H9 (cell line): Measurements from ENCODE around the gene PCCA. TPM values are rescaled to one million over a fixed set of nuclear protein-coding genes. Genes with fewer than 3 reads are reported as not detected.

ENCODE experiments used
- DNase-seq: peaks from one replicate; pipeline ENCODE4 v3.0.0-alpha.2; 2017
- H2AFZ ChIP-seq: one replicate; pipeline ENCODE4 v1.6.1; 2013; ENCODE audit warnings: mild to moderate bottlenecking, low read length, control low read depth, moderate library complexity
- H2AK5ac ChIP-seq: 2 replicates; pipeline ENCODE4 v1.6.1; 2013; ENCODE audit warnings: low read length, control low read depth, mixed read lengths; ENCODE audit not compliant: insufficient read length
- H2BK120ac ChIP-seq: one replicate; pipeline ENCODE4 v1.6.1; 2013; ENCODE audit warnings: low read depth, mild to moderate bottlenecking, low read length, control low read depth, inconsistent platforms; ENCODE audit not compliant: poor library complexity, severe bottlenecking
- H2BK12ac ChIP-seq: 2 replicates; pipeline ENCODE4 v1.6.1; 2013; ENCODE audit warnings: low read length, control low read depth, mixed read lengths, low read depth; ENCODE audit not compliant: insufficient read length
- H2BK15ac ChIP-seq: 2 replicates; pipeline ENCODE4 v1.6.1; 2013; ENCODE audit warnings: low read depth, low read length, control low read depth
- H2BK20ac ChIP-seq: one replicate; pipeline ENCODE4 v1.6.1; 2013; ENCODE audit warnings: low read depth, mild to moderate bottlenecking, low read length, control low read depth, inconsistent platforms; ENCODE audit not compliant: poor library complexity, severe bottlenecking
- H2BK5ac ChIP-seq: 2 replicates; pipeline ENCODE4 v1.6.1; 2013; ENCODE audit warnings: low read length, control low read depth, mixed read lengths; ENCODE audit not compliant: insufficient read length
- H3K14ac ChIP-seq: 2 replicates; pipeline ENCODE4 v1.6.1; 2013; ENCODE audit warnings: low read length, control low read depth; ENCODE audit not compliant: insufficient read depth
- H3K18ac ChIP-seq: 2 replicates; pipeline ENCODE4 v1.6.1; 2013; ENCODE audit warnings: low read depth, mild to moderate bottlenecking, mixed read lengths, low read length, control low read depth; ENCODE audit not compliant: insufficient read length
- H3K23ac ChIP-seq: 2 replicates; pipeline ENCODE4 v1.6.1; 2013; ENCODE audit warnings: low read length, control low read depth, mixed read lengths, low read depth; ENCODE audit not compliant: insufficient read length
- H3K23me2 ChIP-seq: 2 replicates; pipeline ENCODE4 v1.6.1; 2013; ENCODE audit warnings: low read depth, mild to moderate bottlenecking, mixed read lengths, low read length, control low read depth; ENCODE audit not compliant: insufficient read length, poor library complexity, severe bottlenecking
- H3K27ac ChIP-seq: 2 replicates; pipeline ENCODE4 v1.5.1; 2013; ENCODE audit warnings: low read length, control low read depth, mixed read lengths, low read depth; ENCODE audit not compliant: insufficient read length
- H3K27me3 ChIP-seq: 2 replicates; pipeline ENCODE4 v1.6.1; 2013; ENCODE audit warnings: low read length, control low read depth, inconsistent platforms; ENCODE audit not compliant: insufficient read depth
- H3K4ac ChIP-seq: 2 replicates; pipeline ENCODE4 v1.6.1; 2013; ENCODE audit warnings: low read depth, mild to moderate bottlenecking, control low read depth, inconsistent platforms, low read length, moderate library complexity
- H3K4me1 ChIP-seq: 2 replicates; pipeline ENCODE4 v1.6.1; 2013; ENCODE audit warnings: low read length, control low read depth, inconsistent platforms; ENCODE audit not compliant: insufficient read depth
- H3K4me2 ChIP-seq: 2 replicates; pipeline ENCODE4 v1.6.1; 2013; ENCODE audit warnings: low read length, control low read depth, mixed read lengths; ENCODE audit not compliant: insufficient read length, insufficient read depth
- H3K56ac ChIP-seq: 2 replicates; pipeline ENCODE4 v1.6.1; 2013; ENCODE audit warnings: low read depth, mild to moderate bottlenecking, mixed read lengths, low read length, control low read depth; ENCODE audit not compliant: insufficient read length
- H3K79me1 ChIP-seq: 2 replicates; pipeline ENCODE4 v1.6.1; 2013; ENCODE audit warnings: low read depth, mild to moderate bottlenecking, moderate library complexity, low read length, control low read depth, inconsistent platforms; ENCODE audit not compliant: insufficient read depth, poor library complexity, severe bottlenecking
- H3K79me2 ChIP-seq: 2 replicates; pipeline ENCODE4 v1.6.1; 2013; ENCODE audit warnings: low read length, control low read depth, inconsistent platforms; ENCODE audit not compliant: insufficient read depth
- H3K9ac ChIP-seq: 2 replicates; pipeline ENCODE4 v1.6.1; 2013; ENCODE audit warnings: low read length, control low read depth, mixed read lengths; ENCODE audit not compliant: insufficient read length; ENCODE audit errors: extremely low read depth
- H3K9me3 ChIP-seq: one replicate; pipeline ENCODE4 v1.6.1; 2013; ENCODE audit warnings: low read depth, low read length, inconsistent platforms; ENCODE audit not compliant: control insufficient read depth
- H3T11ph ChIP-seq: one replicate; pipeline ENCODE4 v1.6.1; 2013; ENCODE audit warnings: mild to moderate bottlenecking, low read length, control low read depth, inconsistent platforms
- H4K20me1 ChIP-seq: one replicate; pipeline ENCODE4 v1.6.1; 2013; ENCODE audit not compliant: control insufficient read depth, insufficient read length, insufficient read depth
- H4K5ac ChIP-seq: 2 replicates; pipeline ENCODE4 v1.6.1; 2013; ENCODE audit warnings: low read depth, mild to moderate bottlenecking, mixed read lengths, low read length, control low read depth; ENCODE audit not compliant: insufficient read length
- H4K8ac ChIP-seq: replicated peaks from 2 replicates; pipeline ENCODE4 v1.6.1; 2013; ENCODE audit warnings: low read length, control low read depth, mixed read lengths, low read depth; ENCODE audit not compliant: insufficient read length
- H4K91ac ChIP-seq: 2 replicates; pipeline ENCODE4 v1.6.1; 2013; ENCODE audit warnings: low read depth, mild to moderate bottlenecking, moderate library complexity, mixed read lengths, low read length, control low read depth; ENCODE audit not compliant: insufficient read length
- H3K27ac Mint-ChIP-seq, 3 experiments: 2 replicates in 2 of 3; 3 replicates in 1 of 3; pipeline ENCODE4 v1.8.0; 2020 to 2021; ENCODE audit warnings: mixed read lengths in 3 of 3, mild to moderate bottlenecking in 1 of 3, moderate library complexity in 1 of 3
- H3K27me3 Mint-ChIP-seq: 2 replicates; pipeline ENCODE4 v1.8.0; 2021; ENCODE audit warnings: low read depth, mild to moderate bottlenecking, moderate library complexity, mixed read lengths
- H3K36me3 Mint-ChIP-seq, 3 experiments: 2 replicates in 2 of 3; 3 replicates in 1 of 3; pipeline ENCODE4 v1.8.0; 2020 to 2021; ENCODE audit warnings: low read depth in 3 of 3, mixed read lengths in 3 of 3; ENCODE audit not compliant: insufficient read depth in 1 of 3
- H3K4me1 Mint-ChIP-seq, 2 experiments: 2 replicates each; pipeline ENCODE4 v1.8.0; 2020; ENCODE audit warnings: mixed read lengths in 2 of 2
- H3K4me3 Mint-ChIP-seq, 2 experiments: 2 replicates in 1 of 2; 3 replicates in 1 of 2; pipeline ENCODE4 v1.8.0; 2020 to 2021; ENCODE audit warnings: mild to moderate bottlenecking in 2 of 2, mixed read lengths in 2 of 2, moderate library complexity in 1 of 2
- H3K9me3 Mint-ChIP-seq, 2 experiments: 2 replicates in 1 of 2; 3 replicates in 1 of 2; pipeline ENCODE4 v1.8.0; 2020; ENCODE audit warnings: mild to moderate bottlenecking in 2 of 2, mixed read lengths in 2 of 2, moderate library complexity in 1 of 2
- CTCF ChIP-seq: fragments of 200-600 bp; sonication (generic); conservative IDR thresholded peaks from 3 replicates; pipeline ENCODE4 v1.8.0; 2021; ENCODE audit warnings: antibody characterized with exemption, mild to moderate bottlenecking
- WGBS: extraction: QIAGEN DNeasy Blood & Tissue Kit; methylation state at CpG from one replicate; pipeline ENCODE4 v1.1.7; 2013; ENCODE audit warnings: missing lambda C conversion rate, low lambda C conversion rate, mixed read lengths; ENCODE audit not compliant: insufficient read length; ENCODE audit errors: extremely low coverage; 5-methylcytosine and 5-hydroxymethylcytosine counted together
- total RNA-seq: library from RNA; stranded (reverse); gene quantifications from 2 replicates; pipeline ENCODE4 v1.2.1, GENCODE V29; 2021

Gene PCCA
- total RNA-seq, 1 experiment from 2014 or later: 56.5 TPM

DNA sequence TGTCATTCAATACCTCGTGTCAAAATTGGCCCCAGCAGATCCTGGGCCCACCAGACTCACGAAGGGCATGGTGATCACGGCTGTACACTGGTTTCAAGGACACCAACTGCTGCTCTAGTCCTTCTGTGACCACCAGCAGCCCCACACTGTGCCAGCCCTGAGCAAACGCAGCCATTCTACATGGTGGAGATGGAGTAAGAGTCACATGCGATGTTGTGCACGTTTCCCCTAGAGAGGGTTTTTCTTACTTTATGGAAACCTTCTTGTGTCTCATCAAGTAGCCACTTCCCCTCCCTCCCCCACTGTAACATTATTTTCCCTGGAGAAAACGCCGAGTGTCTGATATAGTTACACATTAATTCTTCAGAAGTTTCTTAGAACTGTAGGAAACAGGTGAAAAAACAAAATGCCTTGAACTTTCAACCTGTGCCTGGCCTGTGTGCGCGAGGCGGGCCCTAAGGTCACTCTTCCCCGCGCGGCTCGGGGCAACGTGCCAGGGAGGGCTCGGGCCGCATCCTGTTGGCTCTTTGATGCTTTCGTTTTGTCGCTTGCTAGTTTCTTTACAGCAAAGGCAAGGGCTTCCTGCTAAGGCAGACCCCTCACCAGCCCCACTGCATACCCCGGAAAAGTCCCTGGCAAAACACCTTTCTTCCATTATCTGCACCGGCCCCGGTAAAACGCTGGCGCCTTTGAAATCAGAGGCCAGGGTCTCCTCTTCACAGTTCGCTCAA lies 455.1 kb downstream of the PCCA start:
- Histone ChIP-seq H4K8ac (no peak overlapping the region), H3K9me3 (no peaks in the 10 kb centered on the region), H3K4me1 (no peaks in the 10 kb centered on the region), H3K27ac (no peak overlapping the region), H3K9ac (no peak overlapping the region), H3K14ac (no peak overlapping the region), H4K20me1 (no peaks in the 10 kb centered on the region), H4K91ac (no peak overlapping the region), H2AK5ac (no peak overlapping the region), H2BK5ac (no peak overlapping the region), H3T11ph (no peak overlapping the region), H3K23me2 (no peaks in the 10 kb centered on the region), H3K4me2 (no peak overlapping the region), H4K5ac (no peak overlapping the region), H2BK15ac (no peak overlapping the region), H2BK12ac (no peak overlapping the region), H2AFZ (no peak overlapping the region), H3K79me1 (no peaks in the 10 kb centered on the region), H3K4ac (no peak overlapping the region), H3K27me3 (no peaks in the 10 kb centered on the region), H3K56ac (no peak overlapping the region), H3K23ac (no peak overlapping the region), H2BK20ac (no peak overlapping the region), H3K18ac (no peak overlapping the region), H2BK120ac (no peak overlapping the region), H3K79me2 (no peaks in the 10 kb centered on the region)
- no peak overlapping the region for H3K4me3 Mint-ChIP-seq
- peaks cover 8 to 19% of the 10 kb centered on the region in 2 experiments; a peak in 3 of 4 replicates for H3K4me1 Mint-ChIP-seq
- no peaks in the 10 kb centered on the region for H3K9me3 Mint-ChIP-seq
- DNase-seq: no peak
- no CpG with 5 or more reads among the region's 26 CpGs for WGBS
- H3K36me3 Mint-ChIP-seq: 0 out of 7 replicates have a peak, but pooled peaks cover 0 to 1% (median 0%) of the 10 kb centered on the region in 3 experiments
- no peaks in the 10 kb centered on the region for H3K27me3 Mint-ChIP-seq
- no peak for TF ChIP-seq CTCF
- 0 out of 7 replicates have a peak overlapping the region, but pooled peaks of 2 of the 3 experiments have one; percentile 13 to 44 for H3K27ac Mint-ChIP-seq
